ENCODE results near the gene CAPZB.

The CAPZB gene

DNA sequence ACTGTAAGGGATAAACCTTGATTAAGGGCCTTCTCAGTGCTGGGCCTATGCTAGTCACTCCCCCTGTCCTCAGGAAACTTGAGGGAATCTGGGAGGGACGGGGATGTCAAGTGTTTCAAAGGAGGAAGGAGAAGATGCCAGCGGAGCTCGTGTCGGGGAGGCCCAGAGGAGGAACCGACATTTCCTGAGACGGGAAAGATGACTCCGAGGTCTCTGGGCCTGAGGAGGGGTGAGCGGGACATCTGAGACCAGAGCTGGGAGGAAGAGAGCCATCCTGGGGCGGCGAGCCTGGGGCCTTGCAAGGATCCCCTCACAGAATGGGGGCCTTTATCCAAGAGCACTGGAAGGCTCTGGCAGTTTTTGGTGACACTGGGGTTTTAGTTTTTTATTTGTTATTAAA is 162.9 kb downstream of the CAPZB start:
- no peak overlapping the region for H3K4me3 ChIP-seq
- peaks cover 0 to 91% (median 20%) of the 10 kb centered on the region in 11 experiments; a peak in 13 of 22 replicates for H4K20me1 ChIP-seq
- peaks cover 0 to 85% (median 18%) of the 10 kb centered on the region in 11 experiments; a peak in 17 of 22 replicates for H3K36me3 ChIP-seq
- no peak for TF ChIP-seq Cebpa-rat (IDR thresholded peaks at IDR 0.05)
- peak overlapping the region in 4 of 11 experiments; percentile 18 to 52 (median 28); a peak in 2 of 22 replicates for H3K9ac ChIP-seq
- H3K27ac ChIP-seq = peak overlapping the region in 4 of 11 experiments; percentile 1 to 19 (median 10); a peak in 3 of 22 replicates
- peaks cover 72 to 98% (median 95%) of the 10 kb centered on the region in 10 experiments for H3K4me1 ChIP-seq
- no peaks in the 10 kb centered on the region for H3K27me3 ChIP-seq
- peak overlapping the region; percentile 32 to 99 (median 62) for H3K4me2 ChIP-seq
- H3K9me3 ChIP-seq (replicated peaks in 1 of 11) = no peaks in the 10 kb centered on the region

- no peak overlapping the region for H3K9ac ChIP-seq
- H3K27ac ChIP-seq = no peak overlapping the region
- H4K20me1 ChIP-seq = peaks cover under 1 to 94% (median 25%) of the 10 kb centered on the region in 11 experiments; a peak in 15 of 22 replicates
- no peak overlapping the region for H3K4me3 ChIP-seq
- no peaks in the 10 kb centered on the region for H3K9me3 ChIP-seq (replicated peaks in 1 of 11)
- peaks cover 0 to 75% (median 18%) of the 10 kb centered on the region in 11 experiments; a peak in 16 of 22 replicates for H3K36me3 ChIP-seq
- H3K4me2 ChIP-seq = peak overlapping the region in 8 of 11 experiments; percentile 16 to 100 (median 59); a peak in 12 of 22 replicates
- H3K27me3 ChIP-seq = no peaks in the 10 kb centered on the region
- TF ChIP-seq Cebpa-rat (IDR thresholded peaks at IDR 0.05) = no peak
- H3K4me1 ChIP-seq = peaks cover 81 to 100% (median 98%) of the 10 kb centered on the region in 10 experiments
Observed at GRCh38 chr1:19321071-19321470, 164.3 kb downstream of the CAPZB start.

- Histone ChIP-seq H3K4me3 (peak overlapping the region in 1 of 10 experiments; percentile 35; a peak in 2 of 20 replicates), H3K4me2 (peak overlapping the region; percentile 29 to 100 (median 97)), H3K36me3 (peaks cover 0 to 56% (median 18%) of the 10 kb centered on the region in 11 experiments; a peak in 15 of 22 replicates), H3K4me1 (peaks cover 82 to 100% (median 98%) of the 10 kb centered on the region in 10 experiments), H3K27me3 (no peaks in the 10 kb centered on the region), H3K27ac (peak overlapping the region in 8 of 11 experiments; percentile 24 to 83 (median 66); a peak in 13 of 22 replicates), H4K20me1 (peaks cover 0 to 94% (median 27%) of the 10 kb centered on the region in 11 experiments; a peak in 16 of 22 replicates), H3K9ac (peak overlapping the region in 3 of 11 experiments; percentile 46 to 54 (median 51); a peak in 5 of 22 replicates), H3K9me3 (replicated peaks in 1 of 11) (no peaks in the 10 kb centered on the region)
- no peak for TF ChIP-seq Cebpa-rat (IDR thresholded peaks at IDR 0.05)
Observed at GRCh38 chr1:19319196-19319595, 166.1 kb downstream of the CAPZB start.

DNA sequence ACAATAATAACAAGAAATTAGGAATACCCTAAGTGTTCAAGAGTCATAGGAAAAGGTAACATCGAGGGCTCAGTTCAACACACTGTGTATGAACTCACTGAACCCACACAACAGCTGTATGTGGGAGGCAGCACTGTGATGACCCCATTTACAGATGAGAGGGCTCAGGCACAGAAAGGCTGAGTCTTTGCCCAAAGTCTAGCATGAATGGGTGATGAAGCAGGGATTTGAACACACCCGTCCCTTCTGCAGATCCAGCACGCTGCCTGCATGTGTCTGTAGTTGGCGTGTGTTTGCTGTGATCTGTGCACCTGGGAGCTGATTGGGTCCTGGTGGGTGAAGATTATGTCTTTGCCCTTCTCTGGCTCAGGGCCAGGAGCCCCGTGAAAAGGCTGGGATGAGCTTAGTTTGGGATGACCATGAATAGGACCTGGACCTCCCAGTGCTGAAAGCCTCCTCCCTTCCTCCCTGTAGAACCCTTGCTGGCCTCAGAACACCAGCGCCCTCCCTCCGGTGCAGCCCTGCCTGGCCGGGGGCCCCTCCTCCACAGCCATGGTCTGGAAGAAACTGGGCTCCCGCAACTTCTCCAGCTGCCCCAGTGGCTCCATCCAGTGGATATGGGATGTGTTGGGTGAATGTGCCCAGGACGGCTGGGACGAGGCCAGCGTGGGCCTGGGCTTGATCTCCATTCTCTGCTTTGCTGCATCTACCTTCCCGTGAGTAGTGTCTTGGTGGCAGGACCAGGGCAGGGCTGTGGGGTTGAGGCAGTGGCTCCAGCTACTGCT is 168.0 kb downstream of the CAPZB start:
- Histone ChIP-seq H3K27me3 (no peaks in the 10 kb centered on the region), H3K4me2 (peak overlapping the region; percentile 91 to 100 (median 99)), H3K4me3 (peak overlapping the region in 1 of 10 experiments; percentile 12; a peak in 2 of 20 replicates), H3K9ac (peak overlapping the region in 9 of 11 experiments; percentile 0 to 49 (median 18); a peak in 10 of 22 replicates), H3K4me1 (peaks cover 78 to 100% (median 99%) of the 10 kb centered on the region in 10 experiments), H3K27ac (peak overlapping the region in 8 of 11 experiments; percentile 24 to 83 (median 70); a peak in 14 of 22 replicates), H3K36me3 (peaks cover 0 to 40% (median 9%) of the 10 kb centered on the region in 11 experiments; a peak in 14 of 22 replicates), H3K9me3 (replicated peaks in 1 of 11) (no peaks in the 10 kb centered on the region), H4K20me1 (peaks cover 0 to 86% (median 29%) of the 10 kb centered on the region in 11 experiments; a peak in 17 of 22 replicates)
- no peak for TF ChIP-seq Cebpa-rat (IDR thresholded peaks at IDR 0.05)

- H3K4me2 ChIP-seq = peak overlapping the region; percentile 91 to 100 (median 99)
- H3K4me1 ChIP-seq = peaks cover 78 to 94% (median 93%) of the 10 kb centered on the region in 10 experiments
- no peaks in the 10 kb centered on the region for H3K27me3 ChIP-seq
- peak overlapping the region in 8 of 10 experiments; percentile 5 to 45 (median 18); a peak in 11 of 20 replicates for H3K4me3 ChIP-seq
- H3K9ac ChIP-seq = peak overlapping the region; percentile 24 to 61 (median 40); a peak in 15 of 22 replicates
- H3K27ac ChIP-seq = peak overlapping the region in 10 of 11 experiments; percentile 20 to 83 (median 70); a peak in 20 of 22 replicates
- H3K36me3 ChIP-seq = peaks cover 0 to 29% (median 9%) of the 10 kb centered on the region in 11 experiments; a peak in 14 of 22 replicates
- TF ChIP-seq Cebpa-rat (IDR thresholded peaks at IDR 0.05) = peak in 1 of 11 experiments; percentile 18; a peak in 2 of 22 replicates
- H3K9me3 ChIP-seq (replicated peaks in 1 of 11) = no peaks in the 10 kb centered on the region
- H4K20me1 ChIP-seq = peaks cover 6 to 76% (median 34%) of the 10 kb centered on the region in 11 experiments; a peak in 16 of 22 replicates
Observed at GRCh38 chr1:19315378-19316198, 169.8 kb downstream of the CAPZB start.

DNA sequence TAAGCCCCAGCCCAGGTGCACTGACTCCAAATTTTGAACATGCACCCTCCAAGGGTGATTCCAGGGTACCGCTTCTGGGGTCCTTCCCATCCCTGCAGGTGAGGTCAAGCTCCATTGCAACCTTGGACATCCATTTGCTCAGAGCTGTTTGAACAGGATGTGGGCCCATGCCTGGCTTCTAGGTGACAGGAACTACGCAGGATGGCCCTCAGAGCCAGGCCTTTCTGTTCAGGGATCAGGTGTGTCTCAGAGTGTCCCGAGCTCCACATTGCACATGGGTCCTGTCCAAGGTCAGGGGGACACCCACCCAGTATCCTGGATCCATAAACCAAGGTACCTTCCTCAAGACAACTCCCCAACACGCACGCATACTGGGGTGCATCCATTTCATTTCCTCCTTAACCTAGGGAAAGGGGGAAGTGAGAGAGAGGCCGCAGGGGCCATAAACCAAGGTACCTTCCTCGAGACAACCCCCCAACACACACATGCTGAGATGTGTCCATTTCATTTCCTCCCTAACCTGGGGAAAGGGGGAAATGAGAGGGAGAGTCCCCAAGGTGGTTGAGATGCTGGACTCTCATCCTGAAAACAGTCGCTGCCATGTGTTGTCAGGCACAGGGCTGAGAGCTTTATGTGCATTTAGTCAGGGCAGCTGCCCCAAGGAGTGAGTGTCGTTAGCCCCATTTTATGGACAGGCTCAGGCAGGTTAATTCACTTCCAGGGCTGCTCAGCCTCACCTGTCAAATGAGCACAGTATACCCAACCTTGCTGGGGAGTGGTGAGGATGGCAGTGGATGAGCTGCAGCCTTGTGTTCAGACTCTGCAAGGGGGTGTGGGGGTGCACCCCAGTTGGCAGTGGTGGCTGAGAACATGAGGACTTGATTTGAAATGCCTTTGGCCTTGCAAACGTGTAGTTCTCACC is 171.1 kb downstream of the CAPZB start:
- Histone ChIP-seq H3K4me2 (peak overlapping the region; percentile 91 to 100 (median 99)), H3K4me3 (peak overlapping the region in 4 of 10 experiments; percentile 0 to 95 (median 82); a peak in 2 of 20 replicates), H3K4me1 (peaks cover 78 to 90% (median 84%) of the 10 kb centered on the region in 10 experiments), H3K9me3 (replicated peaks in 1 of 11) (no peaks in the 10 kb centered on the region), H3K27me3 (no peaks in the 10 kb centered on the region), H3K9ac (0 out of 22 replicates have a peak overlapping the region, but pooled peaks of 2 of the 11 experiments have one; percentile 6 to 10), H3K27ac (peak overlapping the region in 6 of 11 experiments; percentile 56 to 83 (median 74); a peak in 10 of 22 replicates), H4K20me1 (peaks cover 10 to 73% (median 38%) of the 10 kb centered on the region in 11 experiments; a peak in 16 of 22 replicates), H3K36me3 (peaks cover 0 to 21% (median 9%) of the 10 kb centered on the region in 11 experiments; a peak in 14 of 22 replicates)
- TF ChIP-seq Cebpa-rat (IDR thresholded peaks at IDR 0.05) = no peak

- no peak for TF ChIP-seq Cebpa-rat (IDR thresholded peaks at IDR 0.05)
- peaks cover 72 to 84% (median 78%) of the 10 kb centered on the region in 10 experiments for H3K4me1 ChIP-seq
- H3K36me3 ChIP-seq = peaks cover 3 to 24% (median 11%) of the 10 kb centered on the region in 11 experiments; a peak in 20 of 22 replicates
- peak overlapping the region in 8 of 10 experiments; percentile 76 to 95 (median 88); a peak in 11 of 20 replicates for H3K4me3 ChIP-seq
- no peaks in the 10 kb centered on the region for H3K9me3 ChIP-seq (replicated peaks in 1 of 11)
- peak overlapping the region in 3 of 11 experiments; percentile 83 to 96 (median 93); a peak in 4 of 22 replicates for H3K27ac ChIP-seq
- peak overlapping the region; percentile 91 to 100 (median 99) for H3K4me2 ChIP-seq
- H3K9ac ChIP-seq = peak overlapping the region in 4 of 11 experiments; percentile 92 to 96 (median 94); a peak in 4 of 22 replicates
- peaks cover 10 to 67% (median 44%) of the 10 kb centered on the region in 11 experiments; a peak in 16 of 22 replicates for H4K20me1 ChIP-seq
- H3K27me3 ChIP-seq = no peaks in the 10 kb centered on the region
Observed at GRCh38 chr1:19313636-19313959, 171.7 kb downstream of the CAPZB start.
